Vagina (tissue), 2 donors: ENCODE measurements around the gene HOXC12.

Experiments
- CTCF ChIP-seq, 3 experiments: fragments of 450-650 bp in 2 of 3; fragments of 200-600 bp in 1 of 3; sonication (generic) in 1 of 3; IDR thresholded peaks; one replicate each; pipeline ENCODE4 v1.5.1; 2017 to 2019; ENCODE audit warnings: antibody characterized with exemption in 3 of 3, mild to moderate bottlenecking in 2 of 3, moderate library complexity in 2 of 3
- POLR2A ChIP-seq, 2 donors: fragments of 450-650 bp; IDR thresholded peaks; one replicate each; pipeline ENCODE4 v1.6.1; 2017; ENCODE audit warnings: antibody characterized with exemption in 2 of 2, mild to moderate bottlenecking in 2 of 2, moderate library complexity in 2 of 2
- POLR2AphosphoS5 ChIP-seq, 2 donors: sonication (generic); formaldehyde crosslinking; IDR thresholded peaks; one replicate each; pipeline ENCODE4 v1.9.0; 2017; ENCODE audit warnings: antibody characterized with exemption in 2 of 2, mild to moderate bottlenecking in 2 of 2, low read depth in 1 of 2; ENCODE audit not compliant: insufficient read depth in 1 of 2

GRCh38 chr12:54005853-54006558 is 51.3 kb downstream of the HOXC12 start:
- TF ChIP-seq POLR2A (IDR thresholded peaks at IDR 0.05) (no peak), CTCF (IDR thresholded peaks at IDR 0.05) (peak; percentile 85 to 95 (median 95)), POLR2AphosphoS5 (IDR thresholded peaks at IDR 0.05; ENCODE audit: insufficient read depth in 1 of 2, low read depth in 1 of 2) (peak in 1 of 2 donors; percentile 42)
